Omental fat pad (tissue), 4 donors: ENCODE data around the gene ATF7IP. TPM values are rescaled to one million over a fixed set of nuclear protein-coding genes. Genes with fewer than 3 reads are reported as not detected.
"Not testable (repeated sequence)": the region's sequence is repeated elsewhere in the genome, so short reads cannot be mapped to it uniquely, and the experiment has no call there.

Source experiments
- ATAC-seq: fragments of 150-250 bp; one replicate; pipeline ENCODE4 v1.9.1; 2016; ENCODE audit warnings: mild to moderate bottlenecking, moderate library complexity; ENCODE audit not compliant: low FRiP score
- DNase-seq: peaks from one replicate; pipeline ENCODE4 v3.0.0-alpha.2; 2019; ENCODE audit warnings: low spot score
- CTCF ChIP-seq, 3 donors: fragments of 450-650 bp; IDR thresholded peaks; one replicate each; pipeline ENCODE4 v1.5.1; 2016 to 2017; ENCODE audit warnings: antibody characterized with exemption in 3 of 3, mild to moderate bottlenecking in 3 of 3, moderate library complexity in 2 of 3
- total RNA-seq, 4 donors: library from RNA; depleted of rRNA; stranded (reverse); fragments of >200 nt; gene quantifications; one replicate each; pipeline ENCODE4 v1.1.0, GENCODE V29; 2016

Gene ATF7IP
- total RNA-seq, 4 donors from 2014 or later = 23.9 to 70.0 (median 34.2) TPM

- DNase-seq (no peak), ATAC-seq (no peak)
- no peak for TF ChIP-seq CTCF (IDR thresholded peaks at IDR 0.05)
Measured at GRCh38 chr12:14326699-14327098, 38.8 kb upstream of the ATF7IP start.

GRCh38 chr12:14327711-14328110 is 37.8 kb upstream of the ATF7IP start:
- no peak for TF ChIP-seq CTCF (IDR thresholded peaks at IDR 0.05)
- DNase-seq (no peak), ATAC-seq (no peak)

- DNase-seq (no peak), ATAC-seq (no peak)
- TF ChIP-seq CTCF (IDR thresholded peaks at IDR 0.05) = no peak
Measured at GRCh38 chr12:14332482-14332881, 33.0 kb upstream of the ATF7IP start.

- DNase-seq = no peak
- no peak for TF ChIP-seq CTCF (IDR thresholded peaks at IDR 0.05)
- ATAC-seq = no peak
Measured at GRCh38 chr12:14340371-14340770, 25.1 kb upstream of the ATF7IP start.

- ATAC-seq, DNase-seq: not testable (repeated sequence)
Measured at GRCh38 chr12:14351524-14351923, 14.0 kb upstream of the ATF7IP start.

GRCh38 chr12:14352066-14352465 is 13.4 kb upstream of the ATF7IP start:
- ATAC-seq, DNase-seq: not testable (repeated sequence)

- not testable (repeated sequence) for ATAC-seq, DNase-seq
Measured at GRCh38 chr12:14354665-14355064, 10.8 kb upstream of the ATF7IP start.

- no peak for DNase-seq
- no peak for ATAC-seq
- TF ChIP-seq CTCF (IDR thresholded peaks at IDR 0.05) = no peak
Measured at GRCh38 chr12:14356147-14356546, 9.3 kb upstream of the ATF7IP start.

GRCh38 chr12:14357486-14357885 is 8.0 kb upstream of the ATF7IP start:
- ATAC-seq (no peak), DNase-seq (no peak)
- no peak for TF ChIP-seq CTCF (IDR thresholded peaks at IDR 0.05)
